GM18907 (cell line): Measurements from ENCODE around the gene SAMD8.
A peak's percentile ranks its signal among the peaks of the same experiment; 100 is the strongest.

Experiments
- ATAC-seq: cut with Tn5 transposase; IDR thresholded peaks from one replicate; pipeline ENCODE4 v1.9.1; 2021; ENCODE audit warnings: mild to moderate bottlenecking, moderate library complexity; ENCODE audit not compliant: unreplicated experiment

SAMD8 gene

DNA sequence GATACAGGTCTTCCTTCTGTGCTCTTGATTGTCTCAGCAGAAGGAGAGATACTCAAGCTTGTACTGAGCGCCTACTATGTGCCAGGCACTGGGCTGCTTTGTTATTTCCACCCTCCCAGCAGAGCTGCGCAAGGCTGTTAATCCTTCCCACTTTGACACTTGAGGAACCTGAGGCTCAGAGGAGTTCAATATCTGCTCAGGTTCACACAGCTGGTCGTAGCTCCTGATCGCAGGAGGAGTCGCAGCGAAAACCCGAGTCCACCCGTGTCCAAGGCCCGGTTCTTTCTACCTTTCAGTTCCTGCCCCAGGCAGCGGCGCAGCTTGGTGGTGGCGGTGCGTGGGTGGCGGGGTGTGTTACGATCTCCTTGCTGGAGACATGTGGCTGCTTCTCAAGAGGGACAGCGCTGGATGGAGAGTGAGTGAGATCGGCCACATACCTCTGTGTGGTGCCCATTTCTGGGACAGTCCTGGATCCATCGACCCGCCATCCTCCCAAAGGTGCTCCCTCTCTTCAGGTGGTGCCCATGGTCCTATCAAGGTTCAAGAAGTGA, 26.5 kb upstream of the SAMD8 start:
- ATAC-seq = no peak

DNA sequence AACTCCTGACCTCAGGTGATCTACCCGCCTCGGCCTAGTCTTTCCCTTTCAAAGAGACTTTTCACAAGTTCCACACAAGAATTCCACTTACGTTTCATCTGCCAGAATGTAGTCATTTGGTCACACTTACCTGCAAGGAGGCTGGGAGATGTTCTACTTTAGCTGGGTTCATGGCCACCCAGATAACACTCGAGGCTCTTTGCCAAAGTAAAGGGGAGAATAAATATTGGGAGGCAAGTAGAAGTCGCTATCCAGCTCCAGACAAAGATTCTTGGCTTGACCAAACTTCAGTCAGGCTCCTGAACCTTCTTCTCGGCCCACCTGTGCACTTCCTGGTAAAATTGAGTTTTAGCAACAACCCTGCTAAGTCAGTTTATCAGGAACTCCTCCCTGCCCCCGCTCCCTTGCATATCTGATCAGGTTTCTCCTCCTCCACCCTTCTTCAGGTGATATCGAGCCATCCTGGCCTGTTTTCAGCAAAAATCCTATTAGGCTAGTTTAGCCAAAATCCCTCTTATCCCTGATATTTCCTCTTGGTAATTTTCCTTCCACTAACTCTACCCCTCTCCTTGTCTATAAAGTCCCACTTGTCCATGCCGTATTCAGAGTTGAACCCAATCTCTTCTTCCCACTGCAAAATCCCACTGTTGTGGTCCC, 25.1 kb upstream of the SAMD8 start:
- no peak for ATAC-seq

DNA sequence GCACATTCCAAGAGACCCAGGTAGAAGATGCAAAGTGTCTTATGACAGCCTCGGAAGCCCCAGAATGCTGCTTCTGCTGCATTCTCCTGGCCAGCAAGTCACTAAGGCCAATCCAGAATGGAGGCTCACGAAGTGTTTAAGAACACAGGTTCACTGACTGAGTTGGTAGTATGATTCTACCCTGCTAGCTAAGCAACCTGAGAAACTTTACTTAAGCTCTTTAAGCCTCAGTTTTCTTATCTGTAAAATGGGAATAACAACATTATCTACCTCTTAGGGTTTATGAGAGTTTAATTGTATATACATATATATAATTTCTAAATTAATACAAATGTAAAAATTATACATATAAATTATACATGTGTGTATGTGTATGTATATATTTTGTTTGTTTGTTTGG, 22.8 kb upstream of the SAMD8 start:
- ATAC-seq = no peak

DNA sequence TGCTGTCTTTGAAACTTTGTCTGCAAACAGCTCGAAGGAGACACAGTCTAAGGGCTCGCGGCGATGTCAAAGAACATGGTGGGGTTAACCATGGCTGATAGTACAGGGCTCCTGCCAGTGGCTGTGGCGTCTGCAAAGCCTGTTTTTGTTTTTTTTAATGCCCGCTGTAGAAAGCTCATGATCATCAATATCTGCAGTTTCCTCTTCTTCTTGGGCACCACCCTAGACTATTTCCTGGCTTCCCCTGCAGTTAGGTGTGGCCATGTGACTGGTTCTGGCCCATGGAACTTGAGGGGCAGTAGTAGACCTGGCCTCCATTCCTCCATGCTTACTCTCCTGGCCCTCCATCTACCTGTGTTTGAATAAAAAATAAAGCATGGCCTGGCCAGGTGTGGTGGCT, 21.8 kb upstream of the SAMD8 start:
- no peak for ATAC-seq

DNA sequence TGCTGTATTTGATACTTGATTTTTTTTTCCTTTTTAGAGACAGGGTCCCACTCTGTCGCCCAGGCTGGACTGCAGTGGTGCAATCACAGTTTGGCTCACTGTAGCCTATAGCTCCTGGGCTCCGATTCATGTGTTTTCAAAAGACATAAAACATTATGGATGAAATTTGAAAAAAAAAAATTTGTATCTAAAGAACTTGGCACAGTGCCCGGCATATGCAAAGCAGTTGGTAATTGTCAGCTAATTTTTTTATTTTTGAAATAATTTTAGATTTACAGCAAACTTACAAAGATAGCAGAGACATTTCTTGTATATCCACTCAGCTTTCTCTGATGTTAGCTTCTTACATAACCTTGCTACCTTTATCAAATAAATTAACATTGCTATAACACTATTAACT, 20.3 kb upstream of the SAMD8 start:
- ATAC-seq = no peak

- ATAC-seq = no peak
Measured at GRCh38 chr10:75094465-75094864, 17.0 kb upstream of the SAMD8 start.

GRCh38 chr10:75095631-75096030, 15.8 kb upstream of the SAMD8 start:
- ATAC-seq = no peak

GRCh38 chr10:75096749-75097148, 14.7 kb upstream of the SAMD8 start:
- ATAC-seq = no peak

DNA sequence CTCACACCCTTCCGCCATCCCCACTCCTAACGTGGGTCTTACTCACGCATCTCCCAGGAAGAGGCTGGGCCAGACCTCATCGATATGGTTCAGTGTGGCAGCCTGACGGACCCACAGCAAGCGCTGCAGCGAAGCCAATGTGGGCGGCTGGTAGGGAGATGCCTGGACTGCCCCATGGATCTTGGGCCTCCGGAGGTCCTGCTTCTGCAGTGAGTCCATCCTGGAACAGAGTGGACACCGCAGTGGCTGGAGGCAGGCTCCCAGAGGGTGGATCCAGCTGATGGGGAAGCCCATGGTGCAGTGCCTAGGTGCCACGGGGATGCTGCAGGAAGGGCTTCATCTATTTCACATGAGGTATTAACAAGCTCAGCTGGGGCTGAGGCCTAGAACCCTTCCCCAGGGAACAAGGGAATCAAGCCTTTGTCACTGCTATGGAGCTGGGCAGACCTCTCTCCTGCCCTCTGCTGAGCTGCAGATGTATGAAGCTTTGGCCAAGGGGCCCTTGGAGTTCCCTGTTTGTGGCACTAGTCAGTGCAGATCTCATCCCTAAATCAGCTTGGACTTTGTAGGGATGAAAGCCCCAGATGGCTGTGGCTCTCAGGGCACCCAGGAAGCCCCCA, 13.7 kb upstream of the SAMD8 start:
- no peak for ATAC-seq

DNA sequence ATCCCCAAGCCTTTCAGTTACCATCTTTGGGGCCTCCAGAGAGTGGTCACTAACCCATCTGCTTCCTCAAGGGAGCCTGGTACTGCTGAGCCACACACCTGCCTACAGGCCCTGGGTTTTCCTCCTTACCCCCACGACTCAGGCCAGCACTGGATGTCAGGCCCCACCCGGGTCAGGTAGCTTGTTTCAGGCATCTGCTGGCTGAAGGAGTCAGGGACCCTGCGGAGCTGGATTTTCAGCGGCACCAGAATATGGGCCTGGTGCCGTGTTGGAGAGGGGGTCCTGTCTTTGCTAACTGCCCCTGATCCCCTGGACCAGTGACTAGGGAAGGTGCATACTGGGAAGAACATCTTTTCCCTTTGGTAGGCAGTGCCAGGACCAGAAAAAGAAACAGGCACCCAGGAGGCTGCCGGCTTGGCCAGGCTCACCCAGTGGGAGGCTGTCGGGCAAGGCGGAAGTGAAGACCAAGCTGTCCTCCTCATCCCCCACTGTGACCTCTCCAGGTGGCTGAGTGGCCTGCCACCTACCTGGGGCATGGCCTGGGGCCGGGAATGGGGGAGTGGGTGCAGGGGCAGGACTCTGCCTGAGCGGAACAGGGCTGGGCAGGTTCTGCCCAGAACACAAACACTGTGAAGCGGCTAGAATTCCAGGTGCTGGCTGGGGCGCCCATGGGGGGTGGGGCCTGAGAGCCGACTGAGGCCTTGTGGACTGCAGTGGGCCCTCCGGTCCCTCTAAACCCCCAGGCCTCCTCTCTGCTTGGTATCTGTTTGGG, 12.4 kb upstream of the SAMD8 start:
- ATAC-seq = no peak

DNA sequence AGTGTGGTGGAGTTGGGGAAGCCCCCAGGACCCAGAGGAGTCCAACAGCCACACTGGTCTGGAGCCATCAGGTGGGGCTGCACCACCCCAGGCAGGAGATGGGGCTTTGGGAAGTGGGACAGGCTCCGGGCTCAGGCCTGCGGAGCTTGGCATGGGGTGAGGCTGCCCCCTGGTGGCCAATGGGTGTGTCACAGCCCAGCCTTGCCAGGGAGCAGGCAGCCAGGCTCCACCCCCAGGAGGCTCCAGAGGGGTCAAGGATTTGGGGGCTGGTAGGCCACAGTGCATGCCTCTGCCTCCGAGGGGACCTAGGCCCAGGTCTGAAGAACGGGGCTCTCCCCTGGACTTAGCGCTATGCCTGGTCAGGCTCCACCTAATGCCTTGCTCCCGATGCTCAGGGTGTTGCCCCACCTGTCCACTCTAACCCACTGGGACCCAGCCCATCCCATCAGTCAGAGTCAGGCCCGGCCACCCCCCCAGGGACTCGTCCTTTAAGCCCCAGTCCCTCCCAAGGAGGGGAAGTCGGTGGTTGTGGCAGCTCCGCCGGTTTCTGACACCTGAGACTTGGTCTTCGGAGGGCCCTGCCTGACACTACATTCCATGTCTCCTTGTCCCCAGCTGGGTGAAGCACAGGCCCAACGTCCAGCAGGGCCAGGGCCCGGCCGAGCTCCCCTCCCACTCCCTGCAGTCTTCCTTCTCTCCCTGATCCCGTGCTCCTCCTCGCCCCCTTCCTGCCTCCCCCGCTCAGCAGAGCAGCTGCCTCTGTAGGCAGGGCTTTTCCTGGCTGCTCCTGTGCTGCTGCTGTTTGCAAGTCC, 11.3 kb upstream of the SAMD8 start:
- ATAC-seq = peak; percentile 75

DNA sequence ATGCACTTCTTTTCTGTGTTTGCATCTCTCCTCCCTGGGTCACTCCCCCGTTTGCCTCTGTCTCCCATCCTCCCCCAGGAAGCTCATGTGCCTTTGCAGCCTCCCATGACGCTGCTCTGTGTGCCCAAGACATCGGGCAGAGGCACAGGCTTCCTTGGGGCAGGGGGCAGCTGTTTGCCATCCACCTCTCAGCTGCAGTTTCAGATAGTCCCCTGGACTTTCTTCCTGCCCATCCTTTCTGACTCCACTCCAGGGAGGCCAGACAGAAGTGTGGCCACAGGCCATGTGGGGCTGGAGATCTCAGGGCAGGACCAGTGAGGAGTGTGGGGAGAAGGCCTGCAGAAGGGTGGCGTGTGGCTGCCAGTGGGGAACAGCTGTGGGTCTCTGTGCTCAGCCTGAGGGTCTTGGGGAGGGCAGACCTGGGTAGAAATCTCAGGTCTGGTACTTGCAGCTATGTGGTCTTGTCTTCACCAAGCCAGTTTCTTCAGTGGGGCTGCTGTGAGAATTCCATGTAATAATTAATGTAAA, 10.6 kb upstream of the SAMD8 start:
- ATAC-seq = no peak

- ATAC-seq = no peak
Measured at GRCh38 chr10:75101416-75102251, 9.8 kb upstream of the SAMD8 start.

DNA sequence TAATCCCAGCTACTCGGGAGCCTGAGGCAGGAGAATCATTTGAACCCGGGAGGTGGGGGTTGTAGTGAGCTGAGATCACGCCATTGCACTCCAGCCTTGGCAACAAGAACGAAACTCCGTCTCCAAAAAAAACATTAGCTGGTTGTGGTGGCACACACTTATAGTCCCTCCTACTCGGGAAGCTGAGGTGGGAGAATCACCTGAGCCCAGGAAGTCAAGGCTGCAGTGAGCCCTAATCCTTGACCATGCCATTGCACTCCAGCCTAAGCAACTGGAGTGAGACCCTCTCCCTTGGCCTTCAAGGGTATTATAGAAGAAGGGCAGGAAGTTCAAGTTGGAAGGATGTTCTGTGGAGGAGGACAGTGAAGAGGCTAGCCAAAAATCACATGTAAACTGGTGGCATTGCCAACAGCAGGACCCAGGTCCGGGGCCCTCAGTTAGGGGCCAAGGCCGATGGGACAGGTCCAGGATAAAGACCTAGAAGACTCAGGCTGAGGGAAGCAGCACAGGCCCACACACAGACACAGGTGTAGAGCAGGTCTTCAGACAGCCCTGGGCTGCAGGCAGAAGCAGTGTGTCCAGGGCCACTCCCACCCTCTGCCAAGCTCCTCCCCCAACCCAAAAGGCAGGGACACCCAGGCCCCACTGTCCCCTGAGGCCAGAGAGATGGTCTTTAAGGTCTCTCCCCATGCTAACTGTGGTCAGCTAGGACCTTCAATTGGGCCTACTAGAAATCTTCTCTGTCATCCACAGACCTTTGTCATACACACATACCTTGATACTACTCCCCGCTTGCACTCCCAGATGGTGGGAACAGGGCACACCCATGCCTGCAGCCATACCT, 8.4 kb upstream of the SAMD8 start:
- no peak for ATAC-seq

DNA sequence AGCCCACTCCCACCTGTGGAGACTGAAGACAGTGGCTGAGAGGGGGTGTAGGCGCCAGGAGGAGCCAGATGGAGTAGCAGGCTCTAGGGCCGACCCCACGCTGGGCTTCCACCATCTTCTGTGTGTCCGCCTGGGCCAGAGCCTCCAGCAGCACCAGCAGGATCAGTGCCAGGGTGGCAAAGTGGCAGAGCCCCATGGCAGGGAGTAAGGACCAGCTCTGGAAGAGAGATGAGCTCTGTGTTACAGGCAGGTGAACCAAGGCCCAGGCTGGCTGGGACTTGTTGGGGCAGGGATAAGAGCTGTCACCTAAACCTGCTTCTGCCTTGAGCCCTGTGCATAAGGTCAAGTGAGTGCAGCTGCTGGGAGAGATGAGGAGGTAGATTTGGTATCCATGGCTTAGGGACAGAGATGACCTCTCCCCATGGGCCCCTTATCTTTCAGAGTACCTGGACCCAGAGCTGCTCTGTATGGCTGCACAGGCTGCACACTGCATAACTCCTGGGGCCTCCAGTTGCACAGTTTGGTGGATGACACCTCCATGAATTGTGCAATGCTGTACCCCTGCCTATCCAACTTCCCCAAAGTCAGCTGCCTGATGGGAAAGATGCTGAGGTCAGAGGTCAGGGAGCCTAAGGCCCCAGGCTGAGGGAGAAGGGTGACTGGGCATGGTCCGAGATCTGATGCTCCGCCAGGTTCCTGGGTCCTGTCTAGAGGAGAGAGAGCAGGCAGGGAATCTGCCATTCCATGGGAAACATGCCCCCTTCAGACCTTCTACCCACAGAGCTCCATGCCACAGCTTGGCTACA, 7.4 kb upstream of the SAMD8 start:
- no peak for ATAC-seq

DNA sequence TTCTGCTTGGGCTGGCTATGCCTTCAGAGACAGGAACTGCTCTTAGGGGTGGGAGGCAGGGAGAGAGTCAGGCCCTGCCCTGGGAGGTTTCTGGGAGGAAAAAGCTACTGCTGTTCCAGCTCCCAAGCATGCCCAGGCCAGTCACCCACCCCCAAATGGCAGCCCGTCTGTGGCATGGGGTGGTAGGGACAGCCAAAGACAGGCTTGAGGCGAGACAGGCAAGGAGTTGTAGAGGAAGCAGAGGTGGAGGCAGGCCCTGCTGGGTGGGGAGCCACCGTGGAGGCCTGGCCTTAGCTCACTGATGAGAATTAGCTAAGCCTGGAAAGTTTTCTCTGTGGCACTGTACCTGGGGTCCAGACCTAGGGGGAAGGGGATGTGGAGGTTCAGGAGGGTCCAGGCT, 6.6 kb upstream of the SAMD8 start:
- ATAC-seq = no peak

- ATAC-seq = no peak
Measured at GRCh38 chr10:75105576-75106197, 5.8 kb upstream of the SAMD8 start.

DNA sequence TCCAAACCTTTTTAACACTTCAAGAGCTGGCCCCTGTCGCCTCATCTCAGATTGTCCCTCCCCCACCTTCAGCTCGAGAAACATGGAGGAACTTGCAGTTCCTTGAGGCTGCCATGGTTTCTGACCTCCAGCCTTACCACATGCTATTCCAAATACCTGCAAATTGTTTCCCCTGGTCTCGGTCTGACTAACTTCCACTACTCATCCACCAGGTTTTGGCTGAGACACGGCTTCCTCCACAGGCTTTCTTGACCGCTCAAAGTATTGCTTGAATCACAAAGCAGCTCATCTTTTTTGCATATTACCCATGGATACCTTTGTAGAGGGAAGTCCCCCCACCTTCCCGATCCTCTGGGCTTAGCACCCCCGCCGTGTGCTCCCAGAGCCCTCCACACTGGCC, 5.2 kb upstream of the SAMD8 start:
- ATAC-seq = no peak
